Loucy (cell line): ENCODE data around the gene PITX1.

ENCODE experiments used
- H2AFZ ChIP-seq: fragments of 200-600 bp; sonication (generic); 2 replicates; pipeline ENCODE4 v1.6.0; 2016; ENCODE audit warnings: antibody characterized with exemption, mild to moderate bottlenecking, low read length, moderate library complexity
- H3F3A ChIP-seq: fragments of 200-600 bp; 2 replicates; pipeline ENCODE4 v1.6.0; 2016; ENCODE audit warnings: antibody characterized with exemption, low read depth, mild to moderate bottlenecking
- H3K27me3 ChIP-seq: fragments of 200-600 bp; sonication (generic); 2 replicates; pipeline ENCODE4 v1.6.1; 2014; ENCODE audit warnings: low read length, mild to moderate bottlenecking; ENCODE audit not compliant: insufficient read depth, poor library complexity, severe bottlenecking
- H3K36me3 ChIP-seq: fragments of 200-600 bp; sonication (generic); 2 replicates; pipeline ENCODE4 v1.6.1; 2016; ENCODE audit warnings: low read length; ENCODE audit not compliant: insufficient read depth
- H3K4me1 ChIP-seq: fragments of 200-600 bp; sonication (generic); 2 replicates; pipeline ENCODE4 v1.5.1; 2014; ENCODE audit warnings: low read length, mild to moderate bottlenecking; ENCODE audit not compliant: insufficient read depth, poor library complexity, severe bottlenecking
- H3K4me2 ChIP-seq: fragments of 200-600 bp; sonication (generic); 2 replicates; pipeline ENCODE4 v1.6.0; 2014; ENCODE audit warnings: antibody characterized with exemption, low read length, low read depth, mild to moderate bottlenecking; ENCODE audit not compliant: poor library complexity, severe bottlenecking
- H3K4me3 ChIP-seq: fragments of 200-600 bp; sonication (generic); 2 replicates; pipeline ENCODE4 v1.5.1; 2014; ENCODE audit warnings: low read length, mild to moderate bottlenecking, mixed read lengths; ENCODE audit not compliant: poor library complexity, severe bottlenecking
- H3K79me2 ChIP-seq: fragments of 200-600 bp; sonication (generic); 2 replicates; pipeline ENCODE4 v1.6.1; 2014; ENCODE audit warnings: low read length; ENCODE audit not compliant: insufficient read depth
- H3K9ac ChIP-seq: fragments of 200-600 bp; sonication (generic); 2 replicates; pipeline ENCODE4 v1.6.0; 2014; ENCODE audit warnings: mild to moderate bottlenecking, low read depth, low read length, moderate library complexity; ENCODE audit not compliant: poor library complexity, severe bottlenecking
- H3K9me2 ChIP-seq: fragments of 200-600 bp; sonication (generic); replicated peaks from 2 replicates; pipeline ENCODE4 v1.6.1; 2016; ENCODE audit warnings: low read depth, low read length, mixed read lengths
- H3K9me3 ChIP-seq: fragments of 200-600 bp; sonication (generic); 2 replicates; pipeline ENCODE4 v1.6.1; 2014; ENCODE audit warnings: mild to moderate bottlenecking, antibody characterized with exemption, low read length, low read depth; ENCODE audit not compliant: insufficient read depth
- H4K20me1 ChIP-seq: fragments of 200-600 bp; sonication (generic); 2 replicates; pipeline ENCODE4 v1.6.0; 2014; ENCODE audit warnings: antibody characterized with exemption, low read length, mild to moderate bottlenecking; ENCODE audit not compliant: insufficient read depth, poor library complexity, severe bottlenecking
- EZH2phosphoT487 ChIP-seq: fragments of 200-600 bp; IDR thresholded peaks from 2 replicates; pipeline ENCODE4 v1.6.1; 2018; ENCODE audit warnings: antibody characterized with exemption, mild to moderate bottlenecking, moderate library complexity, borderline replicate concordance
- TF ChIP-seq, protein P1 (sequence below): fragments of 200-600 bp; sonication (generic); conservative IDR thresholded peaks from 2 replicates; pipeline ENCODE4 v1.5.1; 2014; ENCODE audit warnings: mild to moderate bottlenecking, antibody characterized with exemption, low read length

PITX1 gene

GRCh38 chr5:135034963-135035677, 1.1 kb upstream of the PITX1 start:
- H3K9me3 ChIP-seq, result no peaks in the 10 kb centered on the region
- peaks cover 17% of the 10 kb centered on the region for H3K27me3 ChIP-seq
- H3K9ac ChIP-seq, result peak overlapping the region; percentile 63

DNA sequence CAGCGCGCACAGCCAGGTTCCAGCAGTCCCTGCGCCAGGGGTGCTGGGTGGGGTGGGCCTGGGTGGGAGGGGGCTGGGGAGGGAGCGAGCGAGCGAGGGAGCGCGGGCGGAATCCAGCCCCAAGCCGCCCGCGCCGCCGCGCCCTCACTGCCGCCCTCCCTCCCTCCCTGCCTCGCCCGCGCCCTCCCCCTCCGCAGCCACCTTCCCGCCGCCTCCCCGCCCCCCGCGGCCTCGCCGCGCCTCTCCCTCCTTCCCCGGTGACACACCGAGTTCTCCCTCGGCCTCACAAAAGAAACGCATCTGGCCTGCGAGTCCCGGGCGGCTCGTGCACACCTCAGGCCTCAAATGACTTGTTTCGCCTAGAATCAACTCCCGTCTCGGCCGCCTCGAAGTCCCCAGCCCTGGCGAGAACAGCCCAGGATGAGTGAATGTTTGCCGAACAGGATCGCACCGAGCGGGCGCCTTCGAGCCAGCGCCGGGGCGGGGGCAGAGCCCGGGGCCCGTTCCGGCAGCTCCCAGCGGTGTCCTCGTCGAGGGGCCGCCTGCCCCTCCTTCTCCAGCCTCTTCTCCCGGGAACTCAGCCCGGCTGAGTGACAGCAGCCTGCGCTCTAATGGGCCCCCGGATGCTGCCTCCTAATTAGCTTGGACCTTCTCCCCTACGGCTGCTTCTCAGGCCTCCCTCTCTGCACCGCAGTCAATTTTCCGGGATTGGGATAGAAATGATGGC, 371 bp upstream of the PITX1 start:
- Histone ChIP-seq H3K9ac (peak overlapping the region; percentile 80), H4K20me1 (peaks cover 17% of the 10 kb centered on the region), H3K27me3 (peaks cover 17% of the 10 kb centered on the region), H3K4me2 (peak overlapping the region; percentile 69), H3F3A (no peaks in the 10 kb centered on the region), H3K4me3 (peak overlapping the region; percentile 88), H2AFZ (peak overlapping the region; percentile 79; the same call in 1 of the 2 replicates), H3K79me2 (peaks cover 55% of the 10 kb centered on the region), H3K36me3 (no peaks in the 10 kb centered on the region), H3K9me3 (no peaks in the 10 kb centered on the region), H3K4me1 (peaks cover 17% of the 10 kb centered on the region), H3K9me2 (no peaks in the 10 kb centered on the region)
- TF ChIP-seq EZH2phosphoT487, result no peak
- TF ChIP-seq, protein P1, sequence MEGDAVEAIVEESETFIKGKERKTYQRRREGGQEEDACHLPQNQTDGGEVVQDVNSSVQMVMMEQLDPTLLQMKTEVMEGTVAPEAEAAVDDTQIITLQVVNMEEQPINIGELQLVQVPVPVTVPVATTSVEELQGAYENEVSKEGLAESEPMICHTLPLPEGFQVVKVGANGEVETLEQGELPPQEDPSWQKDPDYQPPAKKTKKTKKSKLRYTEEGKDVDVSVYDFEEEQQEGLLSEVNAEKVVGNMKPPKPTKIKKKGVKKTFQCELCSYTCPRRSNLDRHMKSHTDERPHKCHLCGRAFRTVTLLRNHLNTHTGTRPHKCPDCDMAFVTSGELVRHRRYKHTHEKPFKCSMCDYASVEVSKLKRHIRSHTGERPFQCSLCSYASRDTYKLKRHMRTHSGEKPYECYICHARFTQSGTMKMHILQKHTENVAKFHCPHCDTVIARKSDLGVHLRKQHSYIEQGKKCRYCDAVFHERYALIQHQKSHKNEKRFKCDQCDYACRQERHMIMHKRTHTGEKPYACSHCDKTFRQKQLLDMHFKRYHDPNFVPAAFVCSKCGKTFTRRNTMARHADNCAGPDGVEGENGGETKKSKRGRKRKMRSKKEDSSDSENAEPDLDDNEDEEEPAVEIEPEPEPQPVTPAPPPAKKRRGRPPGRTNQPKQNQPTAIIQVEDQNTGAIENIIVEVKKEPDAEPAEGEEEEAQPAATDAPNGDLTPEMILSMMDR, result no peak

More at GRCh38 chr5:135034963-135035677, 1.1 kb upstream of the PITX1 start:
- Histone ChIP-seq H3K79me2 (peaks cover 48% of the 10 kb centered on the region), H3F3A (no peaks in the 10 kb centered on the region), H4K20me1 (peaks cover 17% of the 10 kb centered on the region), H3K4me2 (peak overlapping the region; percentile 69), H3K36me3 (no peaks in the 10 kb centered on the region), H3K9me2 (no peaks in the 10 kb centered on the region), H3K4me3 (peak overlapping the region; percentile 64), H2AFZ (0 out of 2 replicates have a peak overlapping the region, but pooled peaks have one; percentile 79), H3K4me1 (peaks cover 17% of the 10 kb centered on the region)
- no peak for TF ChIP-seq EZH2phosphoT487
- TF ChIP-seq, protein P1, result no peak

GRCh38 chr5:135032999-135033861, 798 bp downstream of the PITX1 start:
- H3K4me3 ChIP-seq, result peak overlapping the region; percentile 88
- H3K79me2 ChIP-seq, result peaks cover 64% of the 10 kb centered on the region
- H3K4me2 ChIP-seq, result peak overlapping the region; percentile 78
- no peaks in the 10 kb centered on the region for H3K9me3 ChIP-seq
- peak overlapping the region; percentile 80 for H3K9ac ChIP-seq
- peaks cover 17% of the 10 kb centered on the region for H3K27me3 ChIP-seq
- H3K4me1 ChIP-seq, result peaks cover 17% of the 10 kb centered on the region
- H3K36me3 ChIP-seq, result no peaks in the 10 kb centered on the region
- H2AFZ ChIP-seq, result peak overlapping the region; percentile 73
- H3K9me2 ChIP-seq, result no peaks in the 10 kb centered on the region
- peaks cover 17% of the 10 kb centered on the region for H4K20me1 ChIP-seq
- H3F3A ChIP-seq, result no peaks in the 10 kb centered on the region
- TF ChIP-seq, protein P1, result no peak
- no peak for TF ChIP-seq EZH2phosphoT487
